GM19455 (cell line): Measurements from ENCODE around the gene P3H1.
"Not testable (repeated sequence)": the region's sequence is repeated elsewhere in the genome, so short reads cannot be mapped to it uniquely, and the experiment has no call there.

Source experiments
- ATAC-seq: cut with Tn5 transposase; IDR thresholded peaks from one replicate; pipeline ENCODE4 v1.9.1; 2021; ENCODE audit not compliant: unreplicated experiment

Gene P3H1

DNA sequence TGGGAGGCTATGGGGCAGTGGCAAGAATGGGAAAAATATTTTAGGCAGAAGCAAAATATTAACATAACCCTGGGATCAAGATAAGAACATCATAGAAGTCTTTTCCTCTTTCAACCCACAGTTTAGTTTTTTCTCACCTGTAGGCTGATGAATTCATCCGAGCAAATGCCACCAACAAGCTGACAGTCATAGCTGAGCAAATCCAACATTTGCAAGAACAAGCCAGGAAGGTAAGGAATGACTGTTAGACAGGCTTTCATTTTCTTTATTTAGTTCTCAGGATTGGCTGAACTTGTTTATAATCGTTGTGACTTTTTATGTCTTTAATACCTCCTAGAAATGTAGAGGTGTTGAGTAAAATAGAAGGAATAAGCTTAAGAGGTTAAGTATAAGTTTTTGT lies 6.6 kb upstream of the P3H1 start:
- ATAC-seq = no peak

DNA sequence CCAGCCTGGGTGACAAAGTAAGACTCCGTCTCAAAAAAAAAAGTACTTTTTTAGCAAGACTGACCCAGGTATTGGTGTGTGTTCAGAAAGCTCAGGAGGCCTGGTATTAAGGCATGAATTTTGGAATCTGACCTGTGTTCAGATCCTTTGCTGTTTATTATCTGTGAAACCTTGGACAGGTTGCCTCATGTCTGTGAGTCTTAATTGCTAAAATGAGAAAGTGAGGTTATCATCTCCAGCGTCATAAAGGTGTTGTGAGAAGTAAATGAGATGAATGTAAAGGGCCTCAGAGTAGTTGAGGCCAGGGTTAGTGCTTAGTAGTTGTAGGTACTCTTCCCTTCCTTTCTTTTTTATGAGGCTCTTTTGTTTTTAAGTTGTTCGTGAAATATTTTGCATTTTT lies 3.0 kb upstream of the P3H1 start:
- no peak for ATAC-seq

DNA sequence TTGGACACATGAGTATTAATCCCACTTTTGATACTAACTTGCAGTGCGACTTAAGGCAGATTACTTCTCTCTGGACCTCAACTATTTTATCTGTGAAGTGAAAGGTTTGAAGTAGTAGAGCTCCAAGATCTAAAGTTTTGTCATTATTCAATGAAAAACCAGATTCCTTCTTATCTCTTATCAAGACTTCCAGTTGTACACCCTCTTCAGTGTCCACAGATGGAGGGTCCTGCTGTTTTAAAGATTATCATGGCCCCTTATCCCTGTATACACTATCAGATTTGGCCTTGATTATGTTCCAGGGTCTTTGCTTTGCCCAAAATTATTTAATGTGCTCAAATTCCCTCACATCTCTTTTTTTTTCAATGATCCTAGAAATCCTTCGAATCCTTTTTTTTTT lies 1.3 kb upstream of the P3H1 start:
- no peak for ATAC-seq

DNA sequence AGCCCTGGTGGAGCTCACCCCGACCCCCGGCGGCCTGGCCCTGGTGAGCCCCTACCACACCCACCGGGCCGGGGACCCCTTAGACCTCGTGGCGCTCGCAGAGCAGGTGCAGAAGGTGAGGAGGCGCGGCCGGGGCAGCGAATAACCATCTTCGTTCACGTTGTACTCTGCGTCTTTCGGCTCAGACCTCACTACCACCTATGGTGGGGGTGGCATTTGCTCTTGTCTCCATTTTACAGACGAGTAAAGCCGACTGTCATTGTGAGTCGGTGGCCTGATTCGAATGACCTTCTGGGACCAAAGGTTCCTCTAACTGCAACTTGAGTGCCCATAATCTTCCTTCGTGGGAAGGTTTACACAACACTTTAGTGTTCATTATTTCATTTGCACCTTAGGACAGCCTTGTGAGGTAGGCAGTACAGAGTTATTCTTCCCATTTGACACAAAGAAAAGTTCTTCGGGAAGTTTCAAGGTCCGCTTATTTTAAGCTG lies 727 bp upstream of the P3H1 start:
- peak; percentile 23 for ATAC-seq

DNA sequence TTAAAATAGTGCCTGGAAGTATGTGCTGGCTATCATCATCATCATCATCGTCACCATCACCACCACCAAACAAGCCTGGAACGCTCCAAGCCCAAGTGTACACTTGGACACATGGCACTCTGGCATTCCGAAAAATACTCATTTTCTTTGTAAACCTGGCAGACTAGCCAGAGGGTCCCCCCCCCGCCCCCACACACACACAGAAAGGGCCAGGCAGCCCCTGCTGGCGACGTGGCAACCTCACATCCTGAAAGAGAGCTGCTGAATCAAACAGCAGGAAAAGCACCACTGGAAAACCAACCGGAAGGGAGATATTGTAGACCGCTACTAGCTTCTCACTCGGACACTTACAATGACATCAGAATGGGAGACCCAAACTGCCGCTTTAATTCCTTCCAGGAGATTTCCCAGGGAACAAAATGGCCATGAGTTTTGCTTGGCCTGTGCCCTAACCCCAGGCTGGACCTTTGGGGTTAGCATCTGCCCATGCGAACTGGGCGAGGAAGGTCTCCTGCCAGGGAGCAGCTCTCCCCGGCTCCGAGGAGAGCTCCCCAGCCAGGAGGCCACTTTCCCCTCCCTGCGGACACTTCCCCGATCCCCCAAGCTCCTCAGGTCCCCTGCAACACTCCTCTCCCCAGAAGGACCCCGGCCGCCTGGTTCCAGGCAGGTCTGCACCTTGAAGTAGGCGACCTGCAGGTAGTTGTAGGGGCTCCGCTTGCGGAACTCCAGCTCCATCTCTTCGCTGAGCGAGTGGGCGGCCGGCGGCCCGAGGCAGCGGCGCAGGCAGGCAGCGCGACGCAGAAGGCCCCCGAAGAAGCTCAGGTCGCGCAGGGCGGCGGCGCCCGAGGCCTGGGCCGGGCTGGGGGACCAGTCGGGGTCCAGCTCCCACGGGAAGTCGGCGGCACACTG lies 742 bp downstream of the P3H1 start:
- peak; percentile 28 for ATAC-seq

DNA sequence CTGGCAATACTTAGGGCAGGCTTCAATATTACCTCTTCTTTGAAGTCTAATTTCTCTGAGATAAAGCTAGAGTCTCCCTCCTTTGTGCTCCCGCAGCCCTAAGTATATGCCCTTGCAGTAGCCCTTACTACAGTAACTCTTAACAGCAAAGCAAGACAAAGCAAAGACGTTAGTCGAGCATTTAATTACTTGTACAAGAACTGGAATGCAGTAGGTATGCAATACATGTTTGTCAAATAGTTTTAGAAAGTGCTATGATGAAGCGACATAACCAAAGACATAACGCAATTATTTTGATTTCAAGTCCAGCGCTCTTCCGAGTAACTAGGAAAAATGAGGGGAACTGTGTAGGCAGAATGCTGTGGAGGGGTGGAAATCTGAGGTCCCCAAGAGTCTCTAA lies 1.6 kb downstream of the P3H1 start:
- ATAC-seq = no peak

DNA sequence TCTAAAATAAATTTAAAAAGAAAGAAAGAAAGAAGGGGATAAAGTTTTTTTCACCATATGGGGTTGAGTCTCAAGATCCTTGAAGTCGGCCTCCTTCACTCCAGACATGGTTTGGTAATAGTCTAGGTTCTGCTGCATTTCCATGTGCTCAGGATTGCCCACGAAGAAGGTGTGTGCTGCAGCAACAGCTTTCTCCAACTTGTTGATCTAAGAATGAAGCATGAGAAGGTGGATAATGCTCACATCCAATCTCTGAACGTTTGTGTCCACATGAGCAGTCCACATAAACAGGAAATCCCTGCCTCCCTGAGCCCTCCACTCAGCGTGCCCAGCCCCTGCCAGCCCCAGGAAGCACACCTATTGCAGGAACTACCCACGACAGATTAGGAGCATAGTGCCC lies 4.6 kb downstream of the P3H1 start:
- no peak for ATAC-seq

DNA sequence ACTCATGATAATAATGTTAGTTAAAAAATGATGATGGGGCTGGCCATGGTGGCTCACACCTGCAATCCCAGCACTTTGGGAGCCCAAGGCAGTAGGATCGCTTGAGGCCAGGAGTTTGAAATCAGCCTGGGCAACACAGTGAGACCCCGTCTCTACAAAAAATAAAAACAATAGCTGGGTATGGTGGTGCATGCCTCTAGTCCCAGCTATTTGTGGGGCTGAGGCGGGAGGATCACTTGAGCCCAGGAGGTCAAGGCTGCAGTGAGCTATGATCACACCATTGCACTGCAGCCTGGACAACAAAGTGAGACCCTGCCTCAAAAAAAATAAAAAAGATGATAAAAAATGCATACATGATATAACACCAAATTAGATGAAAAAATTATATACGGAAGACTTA lies 5.3 kb downstream of the P3H1 start:
- no peak for ATAC-seq

DNA sequence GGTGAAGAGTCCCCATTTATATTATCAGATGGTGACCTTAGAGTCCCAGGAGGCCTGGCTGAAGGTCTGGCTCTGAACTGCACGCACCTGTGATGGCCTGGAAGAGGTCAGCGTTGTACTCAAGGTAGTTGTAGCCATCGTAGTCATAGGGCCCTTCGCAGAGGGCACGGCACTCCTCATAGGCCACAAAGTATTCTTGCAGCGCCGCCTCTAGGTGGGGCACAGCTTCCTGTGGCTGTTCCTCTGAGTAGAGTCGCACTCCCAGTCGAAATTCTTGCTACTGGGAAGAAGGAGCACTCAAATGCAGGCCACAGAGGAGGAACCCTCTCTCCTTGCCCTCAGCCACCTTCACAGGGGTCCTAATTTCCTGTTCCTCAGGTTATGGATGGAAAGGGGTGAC lies 7.7 kb downstream of the P3H1 start:
- no peak for ATAC-seq

DNA sequence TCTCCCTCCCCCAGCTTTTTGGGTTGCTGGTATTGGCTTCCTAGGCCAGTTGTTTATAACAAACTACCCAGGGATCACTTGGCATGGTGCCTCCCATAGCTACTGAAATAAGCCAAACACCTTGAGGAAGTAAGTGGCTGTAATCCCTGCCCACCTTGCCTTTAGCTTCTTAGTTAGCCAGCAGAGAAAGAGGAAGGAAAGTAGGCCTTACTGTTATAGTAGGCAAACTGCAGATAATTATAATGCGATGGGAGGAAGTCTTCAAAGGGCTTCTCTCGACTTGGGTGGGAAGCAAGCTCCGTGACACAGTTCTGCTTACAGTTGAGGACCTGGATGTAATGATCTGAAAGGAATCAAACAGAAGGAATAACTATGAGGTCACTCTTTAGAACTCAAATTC lies 8.2 kb downstream of the P3H1 start:
- ATAC-seq = no peak

DNA sequence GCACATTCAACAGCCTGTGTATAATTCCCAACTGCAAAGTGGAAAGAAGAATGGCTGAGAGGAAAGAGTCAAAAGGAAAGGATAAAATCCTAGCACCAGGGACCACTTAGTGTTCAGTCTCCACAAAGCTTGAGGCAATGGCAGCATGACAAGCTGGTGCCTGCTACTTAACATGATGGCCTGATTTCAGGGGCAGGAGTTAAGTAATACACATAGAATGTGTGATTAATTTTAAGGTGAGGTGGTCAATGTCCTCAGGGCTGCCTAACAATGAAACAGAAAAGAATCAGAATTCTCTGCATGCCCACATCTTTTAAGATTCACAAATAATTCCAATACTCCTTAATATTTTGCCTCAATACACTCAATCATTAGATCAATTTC lies 8.9 kb downstream of the P3H1 start:
- no peak for ATAC-seq

DNA sequence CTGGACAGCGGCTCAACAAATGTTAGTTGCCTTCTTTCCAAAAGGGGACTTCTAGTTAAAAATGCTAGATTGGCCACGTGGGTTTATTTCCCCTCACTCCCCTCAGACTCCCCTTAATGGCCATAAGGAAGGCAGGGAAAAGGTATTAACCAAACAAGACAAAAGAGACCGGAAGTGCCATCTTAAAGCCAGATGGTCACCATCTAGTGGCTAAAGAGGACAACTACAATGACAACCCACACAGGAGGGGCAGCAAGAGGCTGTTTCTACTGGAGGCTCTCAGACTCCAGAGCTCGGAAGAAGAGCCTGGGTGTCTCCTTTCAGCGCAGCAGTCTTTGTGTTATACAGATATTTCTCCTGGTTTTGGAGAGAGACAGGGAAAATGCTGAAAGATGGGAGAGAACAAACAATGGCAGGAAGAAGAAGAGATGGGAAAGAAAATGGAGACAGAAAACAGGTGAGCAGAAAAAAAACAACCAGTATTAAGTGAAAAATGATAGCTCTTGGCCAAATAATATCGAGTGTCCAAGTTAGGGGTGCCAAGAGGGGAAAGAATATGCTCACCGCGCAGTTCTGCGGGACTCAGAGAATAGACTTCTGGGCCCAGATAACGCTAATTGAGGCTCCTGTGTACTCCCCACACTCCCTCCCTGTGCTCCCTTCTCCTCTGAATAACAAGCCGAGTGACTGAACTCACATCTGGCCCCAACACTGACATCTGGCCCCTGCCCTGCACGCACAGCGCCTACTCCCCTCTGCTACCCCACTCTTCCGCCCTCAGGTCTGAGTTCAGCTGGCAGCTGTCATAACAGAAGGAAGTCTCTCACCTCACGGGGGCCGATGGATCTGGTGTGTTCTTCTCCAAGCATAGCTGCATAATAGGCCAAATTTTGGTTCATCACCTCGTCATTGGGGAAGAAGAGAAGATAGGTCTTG lies 9.6 kb downstream of the P3H1 start:
- ATAC-seq = no peak

DNA sequence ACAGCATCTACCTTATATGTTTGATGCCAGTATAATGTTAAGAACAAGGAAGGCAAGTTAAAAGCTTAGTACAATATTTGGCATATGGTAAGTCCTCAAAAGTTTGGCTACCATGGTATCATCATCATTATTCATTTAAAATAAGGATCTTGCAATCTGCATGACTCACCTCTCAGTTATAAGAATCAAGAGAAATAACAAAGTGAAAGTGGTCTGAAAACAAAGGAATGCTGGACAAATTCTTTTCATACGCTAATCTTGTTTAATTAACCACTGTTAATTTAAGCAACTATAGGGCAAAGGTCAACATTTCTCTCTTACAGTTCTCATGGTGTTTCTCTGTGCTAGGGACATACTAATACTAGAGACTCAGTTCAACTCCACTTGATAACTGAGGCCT lies 13.8 kb downstream of the P3H1 start:
- ATAC-seq = no peak

DNA sequence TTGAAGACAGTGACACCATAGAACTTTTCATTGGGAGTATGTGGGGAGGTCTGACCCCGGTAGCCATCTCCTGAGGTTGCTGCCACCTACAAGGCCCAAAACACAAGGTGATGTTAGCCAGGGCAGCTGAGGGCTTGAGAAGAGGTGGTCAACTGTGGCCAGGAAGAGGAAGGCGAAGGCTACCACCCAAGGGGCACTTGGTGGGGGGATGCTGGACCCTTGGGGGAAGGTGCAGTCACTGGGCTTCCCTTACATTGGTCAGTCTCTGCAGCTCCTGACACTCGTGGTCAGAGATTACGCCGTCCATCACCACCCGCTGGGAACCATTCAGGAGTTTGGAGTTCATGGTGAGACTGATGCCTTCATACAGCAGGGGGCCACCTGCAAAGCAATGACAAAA lies 14.5 kb downstream of the P3H1 start:
- ATAC-seq = no peak

DNA sequence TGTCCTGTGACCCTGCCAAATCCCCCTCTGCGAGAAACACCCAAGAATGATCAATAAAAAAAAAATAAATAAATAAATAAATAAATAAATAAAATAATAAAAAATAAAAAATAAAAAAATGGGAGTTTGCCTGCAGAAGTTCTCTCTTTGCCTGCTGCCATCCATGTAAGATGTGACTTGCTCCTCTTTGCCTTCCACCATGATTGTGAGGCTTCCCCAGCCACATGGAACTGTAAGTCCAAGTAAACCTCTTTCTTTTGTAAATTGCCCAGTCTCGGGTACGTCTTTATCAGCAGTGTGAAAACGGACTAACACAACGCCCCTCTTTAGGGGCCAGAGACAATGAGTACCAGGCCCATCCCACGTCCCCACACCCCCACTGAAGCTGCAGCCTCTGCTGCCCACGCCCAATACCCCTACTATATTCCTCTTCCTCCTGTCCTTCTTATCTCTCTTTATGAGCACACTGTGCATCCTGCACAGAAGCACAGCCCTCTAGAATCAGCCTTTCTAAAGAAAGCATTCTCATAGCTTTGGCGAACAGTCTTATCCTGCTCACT lies 15.2 kb downstream of the P3H1 start:
- ATAC-seq = not testable (repeated sequence)

DNA sequence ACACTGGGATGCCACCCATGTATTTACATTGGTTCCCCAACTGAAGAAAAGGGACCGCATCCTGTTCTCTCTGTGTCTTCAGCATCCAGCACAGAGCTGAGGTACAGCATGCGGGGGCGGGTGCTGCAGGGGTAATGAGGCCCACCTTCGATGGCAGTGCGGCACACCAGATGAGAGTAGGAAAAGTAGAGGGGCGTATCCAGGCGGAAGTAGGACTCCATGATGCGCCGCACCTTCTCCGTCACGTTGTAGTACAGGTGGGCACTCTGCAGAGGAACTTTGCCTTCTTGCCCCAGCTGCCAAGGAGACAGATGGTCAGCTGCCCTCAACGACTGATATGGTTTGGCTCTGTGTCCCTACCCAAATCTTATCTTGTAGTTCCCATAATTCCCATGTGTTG lies 16.8 kb downstream of the P3H1 start:
- ATAC-seq = no peak

DNA sequence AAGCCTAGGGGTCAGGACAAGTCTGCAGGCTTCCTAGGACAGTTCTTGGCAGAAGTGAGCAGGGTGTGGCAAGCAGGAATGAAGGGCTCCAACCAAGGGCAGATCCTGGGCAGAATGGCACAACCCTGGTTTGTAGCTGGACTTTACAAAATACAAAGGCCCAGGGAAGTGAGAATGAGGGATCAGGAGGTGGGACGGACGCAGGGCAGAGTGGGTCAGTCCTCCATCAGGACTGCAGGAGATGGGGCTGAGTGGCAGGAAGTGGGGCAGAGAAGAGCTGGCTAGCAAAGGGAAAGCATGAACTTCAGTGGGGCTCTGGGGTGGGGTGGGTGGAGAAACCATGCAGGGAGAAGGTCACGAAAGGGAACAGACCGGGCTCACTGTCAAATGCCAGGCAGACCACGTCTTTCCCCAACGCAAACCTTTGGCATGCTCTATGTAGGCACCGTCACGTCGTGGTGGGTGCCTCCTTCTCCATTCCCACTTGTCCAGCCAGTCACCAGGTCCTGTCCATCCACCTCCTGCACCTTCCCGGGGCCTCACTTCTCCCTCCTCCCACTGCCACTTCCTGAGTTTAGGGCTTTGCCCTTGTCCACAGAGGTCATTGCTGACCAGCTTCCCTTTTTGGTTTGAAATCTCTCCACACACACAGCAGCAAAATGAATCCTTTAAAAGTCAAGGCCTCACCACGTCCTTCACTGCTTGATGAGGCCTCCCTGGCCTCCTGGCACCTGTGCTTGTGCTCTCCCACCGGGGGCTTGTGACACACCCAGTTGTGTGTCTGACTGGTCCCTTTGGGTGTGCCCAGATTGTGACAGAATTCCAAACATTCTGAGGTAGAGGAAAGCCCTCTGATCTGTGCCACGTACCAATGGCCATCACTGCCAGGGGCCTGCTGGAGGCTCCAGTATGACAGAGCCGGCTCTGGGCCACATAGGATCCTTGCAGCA lies 18.1 kb downstream of the P3H1 start:
- no peak for ATAC-seq

DNA sequence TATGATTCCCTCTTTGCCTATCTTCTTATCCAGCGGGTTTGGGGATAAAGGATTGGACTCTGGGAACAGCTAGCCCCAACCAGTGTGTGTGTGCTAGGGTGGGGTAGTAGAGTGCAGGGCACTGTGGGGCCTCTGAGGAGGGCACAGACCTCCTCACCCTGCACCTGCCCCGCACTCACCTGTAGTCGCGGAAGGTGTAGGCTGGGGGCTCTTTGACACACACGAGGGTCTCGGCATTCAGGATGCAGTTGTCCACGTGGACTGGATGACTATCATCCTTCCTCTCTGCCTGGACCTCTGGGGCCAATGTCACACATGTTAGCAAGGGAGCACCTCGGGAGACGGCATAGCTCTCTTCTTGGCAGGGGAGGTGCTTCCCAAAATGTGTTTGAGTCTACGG lies 18.8 kb downstream of the P3H1 start:
- no peak for ATAC-seq

DNA sequence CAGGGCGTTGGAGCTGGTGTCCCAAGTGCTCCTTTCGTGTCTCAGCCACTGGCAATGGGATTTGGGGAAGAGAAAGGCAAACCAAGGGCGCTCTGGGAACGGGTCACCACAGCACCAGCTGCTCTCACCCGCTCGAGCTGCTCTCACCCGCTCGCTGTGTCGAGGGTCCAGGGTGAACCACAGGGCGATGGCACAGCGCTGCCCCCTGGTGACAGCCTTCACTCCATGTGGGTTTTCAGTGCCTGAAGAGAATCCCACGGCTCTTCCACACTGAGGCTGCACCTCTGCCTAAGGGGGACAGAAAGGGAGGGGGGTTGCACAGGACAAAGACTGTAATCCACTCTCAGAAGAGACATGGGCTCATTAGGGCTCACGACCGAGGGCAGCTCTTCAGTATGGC lies 19.7 kb downstream of the P3H1 start:
- no peak for ATAC-seq

DNA sequence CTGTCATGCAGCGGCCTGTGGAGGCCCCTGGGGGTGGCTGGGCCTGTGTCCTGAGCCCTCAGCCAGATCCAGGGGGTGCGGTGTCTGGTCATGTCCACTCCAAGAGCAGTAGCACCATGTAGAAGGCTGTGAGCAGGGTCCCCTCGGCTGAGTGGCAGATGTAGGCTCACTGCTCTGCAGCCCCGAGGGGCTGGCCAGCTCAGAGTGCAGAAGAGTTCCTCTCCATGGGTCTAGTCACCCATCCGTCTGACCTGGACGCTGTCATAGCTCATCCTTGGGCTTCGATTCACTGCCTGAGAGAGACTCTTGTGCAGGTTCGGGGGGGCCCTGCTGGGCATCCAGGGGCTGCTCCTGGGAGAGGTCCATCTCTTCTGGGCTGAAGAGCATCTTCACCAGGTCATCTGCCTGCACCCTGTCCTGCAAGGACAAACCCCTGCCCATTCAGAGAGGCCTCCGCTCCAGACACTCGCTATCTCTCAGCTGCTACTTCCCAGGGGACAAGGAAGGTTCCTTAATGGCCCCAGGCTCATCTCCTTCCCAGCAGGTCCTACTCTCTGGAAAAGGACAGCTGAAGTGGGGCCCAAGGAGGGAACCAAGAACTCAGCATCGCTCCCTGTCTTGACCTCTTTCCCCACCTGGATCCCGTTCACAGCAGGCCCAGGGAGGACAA lies 20.3 kb downstream of the P3H1 start:
- no peak for ATAC-seq
